GM21528 (cell line): ENCODE data around the gene CDC26.
"Not testable (repeated sequence)": the region's sequence is repeated elsewhere in the genome, so short reads cannot be mapped to it uniquely, and the experiment has no call there.

Experiments
- ATAC-seq: cut with Tn5 transposase; IDR thresholded peaks from one replicate; pipeline ENCODE4 v1.9.1; 2021; ENCODE audit warnings: mild to moderate bottlenecking, moderate library complexity; ENCODE audit not compliant: unreplicated experiment, low FRiP score

The CDC26 gene

GRCh38 chr9:113296247-113296646, 20.9 kb upstream of the CDC26 start:
- ATAC-seq, result not testable (repeated sequence)

- ATAC-seq, result no peak
Measured at GRCh38 chr9:113293285-113293878, 18.0 kb upstream of the CDC26 start.

- no peak for ATAC-seq
Measured at GRCh38 chr9:113290052-113290607, 14.8 kb upstream of the CDC26 start.

GRCh38 chr9:113289091-113289490, 13.7 kb upstream of the CDC26 start:
- no peak for ATAC-seq

GRCh38 chr9:113281356-113281755, 6.0 kb upstream of the CDC26 start:
- ATAC-seq, result no peak

GRCh38 chr9:113278840-113279239, 3.5 kb upstream of the CDC26 start:
- ATAC-seq, result no peak

- peak; percentile 12 for ATAC-seq
Measured at GRCh38 chr9:113274474-113275156, 757 bp downstream of the CDC26 start.

- no peak for ATAC-seq
Measured at GRCh38 chr9:113269871-113270270, 5.5 kb downstream of the CDC26 start.

GRCh38 chr9:113269355-113269754, 6.0 kb downstream of the CDC26 start:
- no peak for ATAC-seq

GRCh38 chr9:113267911-113268566, 7.3 kb downstream of the CDC26 start:
- no peak for ATAC-seq

GRCh38 chr9:113266174-113266573, 9.2 kb downstream of the CDC26 start:
- ATAC-seq, result no peak

GRCh38 chr9:113261917-113262671, 13.3 kb downstream of the CDC26 start:
- no peak for ATAC-seq

- no peak for ATAC-seq
Measured at GRCh38 chr9:113258282-113258681, 17.1 kb downstream of the CDC26 start.

GRCh38 chr9:113257863-113258262, 17.5 kb downstream of the CDC26 start:
- no peak for ATAC-seq

- ATAC-seq, result no peak
Measured at GRCh38 chr9:113255438-113255837, 19.9 kb downstream of the CDC26 start.

- ATAC-seq, result no peak
Measured at GRCh38 chr9:113254991-113255390, 20.4 kb downstream of the CDC26 start.

GRCh38 chr9:113250807-113251206, 24.6 kb downstream of the CDC26 start:
- no peak for ATAC-seq

- not testable (repeated sequence) for ATAC-seq
Measured at GRCh38 chr9:113249661-113250060, 25.7 kb downstream of the CDC26 start.

- ATAC-seq, result no peak
Measured at GRCh38 chr9:113247640-113248039, 27.7 kb downstream of the CDC26 start.

- no peak for ATAC-seq
Measured at GRCh38 chr9:113246928-113247327, 28.4 kb downstream of the CDC26 start.

GRCh38 chr9:113245894-113246293, 29.5 kb downstream of the CDC26 start:
- no peak for ATAC-seq
